Caco-2 (cell line): ENCODE results near the gene DGKB. TPM values are rescaled to one million over a fixed set of nuclear protein-coding genes. Genes with fewer than 3 reads are reported as not detected.

Experiments
- BruUV-seq: library from RNA; stranded (reverse); fragments of 400-500 nt; replicated peaks from 2 replicates; lab custom pipeline; 2021; lab: Mats Ljungman, UMichigan
- CTCF ChIA-PET: fragments of 300-600 bp; sonication (Branson Sonifier 250); formaldehyde crosslinking; loops from one replicate; lab custom pipeline; 2022; ENCODE audit warnings: antibody characterized with exemption; lab: Charles Lee
- POLR2A ChIA-PET: fragments of 300-600 bp; sonication (Branson Sonifier 250); formaldehyde crosslinking; loops from one replicate; lab custom pipeline; 2022; ENCODE audit warnings: antibody characterized with exemption; lab: Charles Lee
- DNase-seq, 2 experiments: peaks; one replicate each; pipeline versions ENCODE4 v3.0.0 to v3.0.0-alpha.2; 2020 to 2022
- H3K27me3 ChIP-seq: replicated peaks from 2 replicates; pipeline ENCODE4 v1.6.0; 2011; ENCODE audit warnings: low read length; ENCODE audit not compliant: control insufficient read depth, insufficient read depth
- H3K36me3 ChIP-seq: 2 replicates; pipeline ENCODE4 v1.5.1; 2011; ENCODE audit warnings: low read length; ENCODE audit not compliant: control insufficient read depth, insufficient read depth
- H3K4me1 ChIP-seq: fragments of 250-450 bp; sonication (Bioruptor Pico); 2 replicates; pipeline ENCODE4 v1.5.1; 2020; ENCODE audit warnings: mild to moderate bottlenecking
- H3K4me3 ChIP-seq: 2 replicates; pipeline ENCODE4 v1.5.1; 2011; ENCODE audit warnings: low read depth, mild to moderate bottlenecking, control low read depth, low read length
- H3K9me3 ChIP-seq: fragments of 250-450 bp; sonication (Bioruptor Pico); 2 replicates; pipeline ENCODE4 v1.5.1; 2020; ENCODE audit warnings: mild to moderate bottlenecking, moderate library complexity
- H3K27ac Mint-ChIP-seq: one replicate; pipeline ENCODE4 v1.8.0; 2022; ENCODE audit warnings: mixed read lengths; ENCODE audit not compliant: unreplicated experiment
- H3K27me3 Mint-ChIP-seq: one replicate; pipeline ENCODE4 v1.8.0; 2022; ENCODE audit warnings: mixed read lengths; ENCODE audit not compliant: insufficient read depth, unreplicated experiment
- H3K36me3 Mint-ChIP-seq: one replicate; pipeline ENCODE4 v1.8.0; 2022; ENCODE audit warnings: mild to moderate bottlenecking, mixed read lengths; ENCODE audit not compliant: insufficient read depth, unreplicated experiment
- H3K4me1 Mint-ChIP-seq: one replicate; pipeline ENCODE4 v1.8.0; 2022; ENCODE audit warnings: low read depth, mixed read lengths; ENCODE audit not compliant: unreplicated experiment
- H3K4me3 Mint-ChIP-seq: one replicate; pipeline ENCODE4 v1.8.0; 2022; ENCODE audit warnings: mild to moderate bottlenecking, moderate library complexity, mixed read lengths; ENCODE audit not compliant: unreplicated experiment
- H3K9me3 Mint-ChIP-seq: one replicate; pipeline ENCODE4 v1.8.0; 2022; ENCODE audit warnings: mixed read lengths; ENCODE audit not compliant: unreplicated experiment
- intact Hi-C: fragments of 100-400 bp; cut with micrococcal nuclease; formaldehyde crosslinking; loops from one replicate; pipeline ENCODE4 v1.10.0; 2022; ENCODE audit not compliant: unreplicated experiment
- total RNA-seq: library from RNA; stranded (reverse); gene quantifications from 2 replicates; pipeline ENCODE4 v1.2.3, GENCODE V29; 2022
- TF ChIP-seq, protein P1 (sequence below), 2 experiments: fragments of 200-600 bp in 1 of 2; IDR thresholded peaks; 1 replicate in 1 of 2; 2 replicates in 1 of 2; pipeline versions ENCODE4 v1.5.1 to v1.8.0; 2011 to 2022; ENCODE audit warnings: antibody characterized with exemption in 1 of 2, control low read depth in 1 of 2, inconsistent platforms in 1 of 2, low read depth in 1 of 2, low read length in 1 of 2, mild to moderate bottlenecking in 1 of 2, moderate library complexity in 1 of 2; ENCODE audit not compliant: insufficient read depth in 1 of 2, severe bottlenecking in 1 of 2, unreplicated experiment in 1 of 2

The DGKB gene
- total RNA-seq, 1 experiment from 2014 or later, result 0.39 TPM

DNA sequence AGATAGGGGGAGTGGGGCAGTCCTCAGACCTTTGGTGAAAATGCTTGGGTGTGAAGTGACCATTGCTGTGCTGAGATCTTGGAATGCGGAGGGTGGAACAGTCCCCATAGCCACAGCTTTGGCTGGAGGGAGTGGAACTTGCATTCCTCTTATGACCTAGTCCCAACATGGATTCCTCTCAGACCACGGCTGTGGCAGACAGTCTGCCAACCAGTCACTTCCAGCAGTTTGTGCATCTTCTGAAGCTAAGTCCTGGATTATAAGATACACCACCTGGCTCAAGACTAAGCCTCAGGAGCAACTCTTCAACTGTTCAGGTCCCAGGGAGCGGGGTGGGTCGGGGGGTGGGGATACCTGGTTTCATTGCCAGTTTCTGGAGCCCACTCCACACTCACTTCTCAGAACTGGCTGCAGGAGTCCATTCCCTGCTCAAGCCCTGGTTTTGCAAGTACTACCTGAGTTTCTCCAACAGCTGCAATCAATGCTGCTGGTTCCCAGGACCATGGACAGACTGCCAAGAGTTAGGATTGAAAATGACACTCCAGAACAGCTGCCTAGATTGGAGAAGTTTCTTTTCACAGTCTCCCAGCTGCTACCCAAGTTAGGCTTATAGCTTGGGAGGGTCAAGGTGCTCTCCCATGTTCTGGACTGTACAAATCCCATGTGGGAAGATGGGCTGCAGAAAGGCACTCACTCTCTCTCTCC lies 29.1 kb upstream of the DGKB start:
- H3K27me3 ChIP-seq, result no peaks in the 10 kb centered on the region
- BruUV-seq, result no TSS peak
- H3K36me3 Mint-ChIP-seq, result no peaks in the 10 kb centered on the region
- no peak overlapping the region for H3K27ac Mint-ChIP-seq
- TF ChIP-seq, protein P1, sequence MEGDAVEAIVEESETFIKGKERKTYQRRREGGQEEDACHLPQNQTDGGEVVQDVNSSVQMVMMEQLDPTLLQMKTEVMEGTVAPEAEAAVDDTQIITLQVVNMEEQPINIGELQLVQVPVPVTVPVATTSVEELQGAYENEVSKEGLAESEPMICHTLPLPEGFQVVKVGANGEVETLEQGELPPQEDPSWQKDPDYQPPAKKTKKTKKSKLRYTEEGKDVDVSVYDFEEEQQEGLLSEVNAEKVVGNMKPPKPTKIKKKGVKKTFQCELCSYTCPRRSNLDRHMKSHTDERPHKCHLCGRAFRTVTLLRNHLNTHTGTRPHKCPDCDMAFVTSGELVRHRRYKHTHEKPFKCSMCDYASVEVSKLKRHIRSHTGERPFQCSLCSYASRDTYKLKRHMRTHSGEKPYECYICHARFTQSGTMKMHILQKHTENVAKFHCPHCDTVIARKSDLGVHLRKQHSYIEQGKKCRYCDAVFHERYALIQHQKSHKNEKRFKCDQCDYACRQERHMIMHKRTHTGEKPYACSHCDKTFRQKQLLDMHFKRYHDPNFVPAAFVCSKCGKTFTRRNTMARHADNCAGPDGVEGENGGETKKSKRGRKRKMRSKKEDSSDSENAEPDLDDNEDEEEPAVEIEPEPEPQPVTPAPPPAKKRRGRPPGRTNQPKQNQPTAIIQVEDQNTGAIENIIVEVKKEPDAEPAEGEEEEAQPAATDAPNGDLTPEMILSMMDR (IDR thresholded peaks at IDR 0.05; ENCODE audit: insufficient read depth in 1 of 2, low read depth in 1 of 2, low read length in 1 of 2, severe bottlenecking in 1 of 2, unreplicated experiment in 1 of 2), result no peak
- intact Hi-C loops, result no loop called here
- CTCF ChIA-PET, result no interaction called here
- no peak overlapping the region for H3K4me3 Mint-ChIP-seq
- H3K9me3 ChIP-seq, result no peaks in the 10 kb centered on the region
- peaks cover 3% of the 10 kb centered on the region for H3K27me3 Mint-ChIP-seq
- H3K4me1 Mint-ChIP-seq, result peaks cover 6% of the 10 kb centered on the region
- DNase-seq, result no peak
- POLR2A ChIA-PET, result no interaction called here
- H3K9me3 Mint-ChIP-seq, result no peaks in the 10 kb centered on the region
- peaks cover 6% of the 10 kb centered on the region for H3K4me1 ChIP-seq
- no peak overlapping the region for H3K4me3 ChIP-seq
- H3K36me3 ChIP-seq, result no peaks in the 10 kb centered on the region

GRCh38 chr7:14924398-14924797 lies 21.8 kb upstream of the DGKB start:
- Mint-ChIP-seq H3K4me3 (no peak overlapping the region), H3K27ac (no peak overlapping the region), H3K27me3 (no peaks in the 10 kb centered on the region), H3K4me1 (no peaks in the 10 kb centered on the region), H3K9me3 (no peaks in the 10 kb centered on the region), H3K36me3 (no peaks in the 10 kb centered on the region)
- Histone ChIP-seq H3K4me1 (no peaks in the 10 kb centered on the region), H3K27me3 (no peaks in the 10 kb centered on the region), H3K36me3 (no peaks in the 10 kb centered on the region), H3K9me3 (no peaks in the 10 kb centered on the region), H3K4me3 (no peak overlapping the region)
- CTCF ChIA-PET, result no interaction called here
- intact Hi-C loops, result loop anchor here (2.0 kb wide), 1 partner anchor 208 kb away; no protein-coding TSS in a partner anchor
- POLR2A ChIA-PET, result no interaction called here
- no peak for DNase-seq
- BruUV-seq, result no TSS peak
- TF ChIP-seq, protein P1 (IDR thresholded peaks at IDR 0.05; ENCODE audit: insufficient read depth in 1 of 2, low read depth in 1 of 2, low read length in 1 of 2, severe bottlenecking in 1 of 2, unreplicated experiment in 1 of 2), result no peak

DNA sequence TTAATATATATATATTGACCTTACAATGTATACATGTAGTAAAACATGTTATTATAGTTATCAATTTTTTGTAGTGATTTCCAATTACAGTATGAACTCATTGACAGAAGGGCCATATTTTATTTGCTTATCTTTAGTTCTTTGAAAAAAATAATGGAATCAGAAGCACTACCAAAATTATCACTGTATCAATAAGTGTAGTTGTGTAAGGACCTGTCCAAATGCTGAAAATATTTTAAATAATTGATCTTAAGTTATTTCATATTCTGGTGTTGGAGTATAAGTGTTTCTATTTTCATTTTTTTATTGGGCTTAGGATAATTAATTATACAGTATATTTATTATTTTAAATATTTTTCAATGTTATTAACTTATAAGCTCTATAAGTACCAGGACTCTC lies 8.5 kb upstream of the DGKB start:
- Mint-ChIP-seq H3K4me3 (no peak overlapping the region), H3K4me1 (no peaks in the 10 kb centered on the region), H3K36me3 (no peaks in the 10 kb centered on the region), H3K27ac (no peak overlapping the region), H3K27me3 (peaks cover 3% of the 10 kb centered on the region), H3K9me3 (no peaks in the 10 kb centered on the region)
- ChIA-PET POLR2A (no interaction called here), CTCF (no interaction called here)
- Histone ChIP-seq H3K4me3 (no peak overlapping the region), H3K36me3 (no peaks in the 10 kb centered on the region), H3K4me1 (no peaks in the 10 kb centered on the region), H3K27me3 (no peaks in the 10 kb centered on the region), H3K9me3 (0 out of 2 replicates have a peak, but pooled peaks cover 4% of the 10 kb centered on the region)
- TF ChIP-seq, protein P1 (IDR thresholded peaks at IDR 0.05; ENCODE audit: insufficient read depth in 1 of 2, low read depth in 1 of 2, low read length in 1 of 2, severe bottlenecking in 1 of 2, unreplicated experiment in 1 of 2), result no peak
- no TSS peak for BruUV-seq
- intact Hi-C loops, result no loop called here
- DNase-seq, result no peak
